Subcutaneous adipose tissue (tissue), 4 donors: ENCODE results near the gene PPP4R4. TPM values are rescaled to one million over a fixed set of nuclear protein-coding genes. Genes with fewer than 3 reads are reported as not detected.

ENCODE experiments used
- CTCF ChIP-seq: fragments of 450-650 bp; IDR thresholded peaks from one replicate; pipeline ENCODE4 v1.5.1; 2016; ENCODE audit warnings: low read depth, mild to moderate bottlenecking, control low read depth, antibody characterized with exemption, moderate library complexity
- total RNA-seq, 4 donors: library from RNA; depleted of rRNA; stranded (reverse); fragments of >200 nt; gene quantifications; one replicate each; pipeline ENCODE4 v1.1.0, GENCODE V29; 2016

The PPP4R4 gene
- 1 to 10 TPM in 2 of 4 donors, under 1 TPM in 2; 0.33 to 3.4 (median 0.85) TPM for total RNA-seq

GRCh38 chr14:94173885-94174603, at the start of gene PPP4R4:
Gene PPP4R4 (plus strand): TSS chr14:94174322. CDS start chr14:94174466, 144 bp downstream.
- TF ChIP-seq CTCF = no peak

GRCh38 chr14:94124582-94125377, 49.3 kb upstream of the PPP4R4 start:
- TF ChIP-seq CTCF = no peak

GRCh38 chr14:94125659-94126418, 48.3 kb upstream of the PPP4R4 start:
- no peak for TF ChIP-seq CTCF

GRCh38 chr14:94126419-94126677, 47.8 kb upstream of the PPP4R4 start:
- TF ChIP-seq CTCF = no peak

GRCh38 chr14:94126800-94127199, 47.3 kb upstream of the PPP4R4 start:
- no peak for TF ChIP-seq CTCF

- TF ChIP-seq CTCF = no peak
Measured at GRCh38 chr14:94127330-94127729, 46.8 kb upstream of the PPP4R4 start.

GRCh38 chr14:94128216-94128839, 45.8 kb upstream of the PPP4R4 start:
- TF ChIP-seq CTCF = no peak
